ENCODE measurements around the gene GNAO1.

DNA sequence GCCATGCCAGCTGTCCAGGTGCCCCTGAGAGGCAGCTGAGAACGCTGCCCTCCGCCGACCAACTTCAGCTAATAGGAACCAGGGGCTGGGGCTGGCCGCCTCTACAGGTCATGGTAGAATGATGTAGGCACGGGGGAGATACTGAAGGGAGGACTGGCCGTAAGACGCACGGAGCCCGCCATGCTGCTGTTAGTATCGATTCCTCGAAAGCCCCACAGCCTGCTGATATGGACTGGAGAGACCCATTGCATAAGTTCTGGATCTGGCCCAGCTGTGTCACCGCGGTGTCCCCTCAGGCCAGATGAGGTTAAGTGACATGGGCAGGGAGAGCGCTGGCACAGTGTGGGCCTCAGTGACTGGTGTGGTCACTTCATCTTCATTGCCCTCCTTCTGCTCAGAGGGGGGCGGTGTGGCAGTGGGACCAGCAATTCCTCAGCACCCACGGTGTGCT, 158.4 kb downstream of the GNAO1 start:
- TF ChIP-seq SIN3A (IDR thresholded peaks at IDR 0.05; ENCODE audit: borderline replicate concordance, low read depth, low read length) (no peak), CTCF (CRISPR knock-in tag; IDR thresholded peaks at IDR 0.05) (no peak), MAFF (IDR thresholded peaks at IDR 0.05; ENCODE audit: low read depth, low read length) (no peak)

Measured in HepG2 (cell line).